ENCODE results near the gene RNF114. TPM values are rescaled to one million over a fixed set of nuclear protein-coding genes. Genes with fewer than 3 reads are reported as not detected.
"Not testable (repeated sequence)": the region's sequence is repeated elsewhere in the genome, so short reads cannot be mapped to it uniquely, and the experiment has no call there.

Gene RNF114
- total RNA-seq, 4 donors from 2014 or later: 132 to 279 (median 179) TPM

DNA sequence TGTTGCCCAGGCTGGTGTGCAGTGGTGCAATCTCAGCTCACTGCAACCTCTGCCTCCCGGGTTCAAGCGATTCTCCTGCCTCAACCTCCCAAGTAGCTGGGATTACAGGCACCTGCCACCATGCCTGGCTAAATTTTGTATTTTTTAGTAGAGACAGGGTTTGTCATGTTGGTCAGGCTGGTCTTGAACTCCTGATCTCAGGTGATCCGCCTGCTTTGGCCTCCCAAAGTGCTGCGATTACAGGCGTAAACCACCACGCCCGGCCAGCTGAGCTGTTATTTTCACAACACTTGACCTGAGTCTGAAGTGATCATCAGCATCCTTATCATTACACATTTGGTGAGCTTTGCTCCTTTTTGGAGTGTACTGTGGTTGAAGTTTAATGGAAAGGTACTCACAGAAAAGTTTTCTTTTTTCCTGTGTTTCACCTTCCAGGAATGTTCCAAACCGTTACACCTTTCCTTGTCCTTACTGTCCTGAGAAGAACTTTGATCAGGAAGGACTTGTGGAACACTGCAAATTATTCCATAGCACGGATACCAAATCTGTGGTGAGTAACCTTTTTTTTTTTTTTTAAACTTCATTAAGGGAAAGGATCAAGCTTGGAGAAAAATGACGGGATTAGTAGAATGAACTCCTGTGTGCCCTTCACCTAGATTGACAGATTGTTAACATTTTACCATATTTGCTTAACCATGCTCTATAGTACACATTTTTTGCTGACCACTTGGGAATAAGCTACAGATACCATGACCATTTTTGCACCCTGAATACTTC lies 9.7 kb downstream of the RNF114 start:
- Histone ChIP-seq H3K4me3 (replicated peaks in 1 of 3) (no peak overlapping the region), H3K27me3 (no peaks in the 10 kb centered on the region), H3K9me3 (no peaks in the 10 kb centered on the region), H3K36me3 (peaks cover 64 to 66% of the 10 kb centered on the region in 2 donors), H3K27ac (no peak overlapping the region), H3K4me1 (peaks cover 0 to 2% of the 10 kb centered on the region in 2 donors)
- no peak for DNase-seq
- 93 to 95% methylated on average over 10 of the region's 10 CpGs for WGBS, 2 donors
- TF ChIP-seq CTCF (IDR thresholded peaks at IDR 0.05) (no peak), POLR2A (IDR thresholded peaks at IDR 0.05) (no peak)
- intact Hi-C loops (cut with DNase I): no loop called here

DNA sequence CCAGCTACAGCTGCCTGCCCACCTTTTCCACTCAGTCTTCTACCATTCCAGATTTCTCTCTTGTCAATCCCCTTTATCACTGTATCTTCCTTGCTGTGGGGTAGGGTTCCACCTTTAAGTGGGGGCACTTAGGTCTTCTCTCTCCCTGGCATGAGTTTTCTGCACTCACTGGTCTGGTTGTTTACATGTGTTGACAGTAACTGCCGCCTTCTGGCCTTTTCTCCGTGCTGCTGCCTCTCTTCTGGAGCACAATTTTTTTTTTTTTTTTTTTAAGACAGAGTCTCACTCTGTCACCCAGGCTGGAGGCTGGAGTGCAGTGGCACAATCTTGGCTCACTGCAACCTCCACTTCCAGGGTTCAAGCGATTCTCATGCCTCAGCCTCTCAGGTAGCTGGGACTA lies 12.0 kb downstream of the RNF114 start:
- TF ChIP-seq CTCF (IDR thresholded peaks at IDR 0.05) (no peak), POLR2A (IDR thresholded peaks at IDR 0.05) (no peak)
- Histone ChIP-seq H3K27me3 (no peaks in the 10 kb centered on the region), H3K27ac (no peak overlapping the region), H3K4me3 (replicated peaks in 1 of 3) (no peak overlapping the region), H3K36me3 (peaks cover 67 to 82% of the 10 kb centered on the region in 2 donors), H3K9me3 (no peaks in the 10 kb centered on the region), H3K4me1 (no peaks in the 10 kb centered on the region)
- no peak for DNase-seq
- intact Hi-C loops (cut with DNase I): no loop called here
- WGBS, 2 donors: 92 to 95% methylated on average over 3 of the region's 3 CpGs

- H3K27ac ChIP-seq: no peak overlapping the region
- H3K27me3 ChIP-seq: no peaks in the 10 kb centered on the region
- TF ChIP-seq CTCF (IDR thresholded peaks at IDR 0.05) (no peak), POLR2A (IDR thresholded peaks at IDR 0.05) (no peak)
- H3K4me1 ChIP-seq: no peaks in the 10 kb centered on the region
- no peak overlapping the region for H3K4me3 ChIP-seq (replicated peaks in 1 of 3)
- peaks cover 73 to 90% of the 10 kb centered on the region in 2 donors for H3K36me3 ChIP-seq
- intact Hi-C loops (cut with DNase I): no loop called here
- DNase-seq: no peak
- 94 to 95% methylated on average over 11 of the region's 11 CpGs for WGBS, 2 donors
- H3K9me3 ChIP-seq: no peaks in the 10 kb centered on the region
Measured at GRCh38 chr20:49948809-49949507, 12.8 kb downstream of the RNF114 start.

GRCh38 chr20:49951151-49951550 lies 15.0 kb downstream of the RNF114 start:
- H3K27ac ChIP-seq: no peak overlapping the region
- no peaks in the 10 kb centered on the region for H3K4me1 ChIP-seq
- no peaks in the 10 kb centered on the region for H3K27me3 ChIP-seq
- H3K4me3 ChIP-seq (replicated peaks in 1 of 3): no peak overlapping the region
- TF ChIP-seq CTCF (IDR thresholded peaks at IDR 0.05): no peak
- no peak for TF ChIP-seq POLR2A (IDR thresholded peaks at IDR 0.05)
- H3K9me3 ChIP-seq: no peaks in the 10 kb centered on the region
- peaks cover 67 to 75% of the 10 kb centered on the region in 2 donors for H3K36me3 ChIP-seq
- WGBS, 2 donors: 89 to 96% methylated on average over 4 of the region's 4 CpGs
- DNase-seq: no peak
- intact Hi-C loops (cut with DNase I): no loop called here

DNA sequence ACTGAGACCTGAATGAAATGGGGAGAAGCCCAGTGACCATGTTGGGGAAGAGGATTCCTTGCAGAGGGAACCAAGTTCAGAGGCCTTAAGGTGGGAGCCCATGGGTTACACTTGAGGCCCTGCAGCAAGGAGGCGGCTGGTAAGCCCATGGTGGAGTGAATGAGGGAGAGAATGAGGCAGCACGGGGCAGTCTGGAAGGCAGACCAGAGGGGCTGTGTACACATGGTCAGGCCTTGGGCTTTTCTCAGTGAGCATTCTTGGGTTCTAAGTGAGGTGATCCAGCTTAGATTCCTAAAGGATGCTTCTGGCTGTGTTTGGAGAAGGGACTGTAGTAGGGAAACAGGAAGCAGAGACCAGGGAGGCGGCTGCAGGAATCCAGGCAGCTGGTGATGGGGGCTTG lies 19.0 kb downstream of the RNF114 start:
- intact Hi-C loops (cut with DNase I): no loop called here
- H3K27me3 ChIP-seq: no peaks in the 10 kb centered on the region
- H3K4me1 ChIP-seq: no peaks in the 10 kb centered on the region
- DNase-seq: no peak
- H3K9me3 ChIP-seq: no peaks in the 10 kb centered on the region
- no peak overlapping the region for H3K4me3 ChIP-seq (replicated peaks in 1 of 3)
- TF ChIP-seq CTCF (IDR thresholded peaks at IDR 0.05) (no peak), POLR2A (IDR thresholded peaks at IDR 0.05) (no peak)
- 93 to 94% methylated on average over 3 of the region's 3 CpGs for WGBS, 2 donors
- H3K36me3 ChIP-seq: peaks cover 33 to 45% of the 10 kb centered on the region in 2 donors
- H3K27ac ChIP-seq: no peak overlapping the region

DNA sequence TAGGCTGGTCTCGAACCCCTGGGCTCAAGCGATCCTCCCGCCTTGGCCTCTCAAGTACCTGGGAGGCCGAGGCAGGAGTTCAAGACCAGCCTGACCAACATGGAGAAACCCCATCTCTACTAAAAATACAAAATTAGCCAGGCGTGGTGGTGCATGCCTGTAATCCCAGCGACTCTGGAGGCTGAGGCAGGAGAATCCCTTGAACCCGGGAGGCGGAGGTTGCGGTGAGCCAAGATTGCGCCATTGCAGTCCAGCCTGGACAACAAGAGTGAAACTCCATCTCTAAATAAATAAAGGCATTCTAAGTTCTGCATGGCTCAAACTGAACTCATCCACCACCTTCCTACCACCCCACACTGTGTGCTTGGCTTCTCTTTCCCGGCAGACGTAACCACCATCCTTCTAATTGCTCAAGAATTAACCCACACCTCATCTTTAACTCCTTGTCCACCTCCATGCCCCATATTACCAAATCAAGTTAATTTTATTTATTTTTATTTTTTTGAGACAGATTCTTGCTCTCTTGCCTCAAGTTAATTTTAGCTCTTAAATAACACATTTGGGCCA lies 19.7 kb downstream of the RNF114 start:
- peaks cover 26 to 37% of the 10 kb centered on the region in 2 donors for H3K36me3 ChIP-seq
- H3K27ac ChIP-seq; H3K4me3 ChIP-seq (replicated peaks in 1 of 3); intact Hi-C loops (cut with DNase I); H3K9me3 ChIP-seq; DNase-seq; H3K4me1 ChIP-seq; H3K27me3 ChIP-seq: not testable (repeated sequence)
- 92 to 95% methylated on average over 12 of the region's 12 CpGs for WGBS, 2 donors

Measured in thyroid gland (tissue), 4 donors.